ENCODE measurements around the gene PRPF4.
A peak's percentile ranks its signal among the peaks of the same experiment; 100 is the strongest.

PRPF4 gene

DNA sequence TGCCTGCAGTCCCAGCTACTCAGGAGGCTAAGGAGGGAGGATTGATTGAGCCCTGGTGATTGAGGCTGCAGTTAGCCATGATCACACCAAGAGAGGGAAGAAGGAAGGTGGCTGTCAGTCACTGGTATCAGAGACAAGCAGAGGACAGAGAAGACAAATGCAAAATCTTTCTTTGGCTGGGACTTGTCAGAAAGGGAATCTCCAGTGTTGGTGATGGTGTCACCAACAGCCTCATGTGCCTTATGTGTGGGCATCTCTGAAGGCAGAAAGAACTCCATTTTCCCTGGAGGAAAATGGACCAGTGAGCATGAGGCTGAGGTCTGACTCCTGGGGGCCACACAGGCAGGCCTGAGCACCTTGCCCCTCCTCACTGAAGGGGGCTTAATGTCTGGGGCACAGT, 39.8 kb downstream of the PRPF4 start:
- DNase-seq, result no peak

DNA sequence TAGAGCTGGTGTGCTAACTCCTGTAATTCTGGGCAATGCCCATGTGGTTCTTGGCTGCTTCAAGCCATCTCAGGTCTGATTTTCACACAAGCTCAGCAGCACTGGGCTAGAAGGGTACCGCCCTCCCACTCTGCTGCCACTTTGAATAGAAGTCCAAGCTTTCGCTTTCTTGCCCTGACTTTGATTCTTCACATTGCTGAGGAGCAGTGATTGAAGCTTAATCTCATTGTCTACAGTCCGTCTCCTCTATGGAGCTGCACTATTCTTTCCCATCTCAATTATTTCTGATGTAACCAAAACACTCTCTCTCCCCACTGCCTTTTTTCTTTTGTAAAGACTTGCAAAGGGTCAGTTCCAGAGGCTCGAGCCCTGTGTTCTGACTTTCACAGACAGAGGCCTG, 40.6 kb downstream of the PRPF4 start:
- no peak for DNase-seq

DNA sequence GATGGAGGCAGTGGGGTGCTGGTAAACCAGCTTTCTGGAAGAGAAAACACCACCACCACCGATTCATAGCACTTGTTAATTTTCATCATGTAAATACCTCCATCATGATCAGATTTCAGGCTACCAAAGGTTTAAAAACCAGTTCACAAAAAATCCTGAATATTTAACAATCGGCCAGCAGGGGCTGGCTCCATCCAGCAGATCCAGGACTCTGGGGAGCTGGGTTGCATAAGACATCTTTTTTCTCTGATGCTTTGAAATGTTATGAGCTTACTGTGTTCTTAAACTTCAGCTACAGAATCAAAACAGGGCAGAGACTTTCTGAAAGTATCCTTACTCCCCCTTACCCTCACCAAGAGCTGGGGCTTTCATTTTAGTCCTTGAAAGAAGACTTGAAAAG, 42.3 kb downstream of the PRPF4 start:
- no peak for DNase-seq

DNA sequence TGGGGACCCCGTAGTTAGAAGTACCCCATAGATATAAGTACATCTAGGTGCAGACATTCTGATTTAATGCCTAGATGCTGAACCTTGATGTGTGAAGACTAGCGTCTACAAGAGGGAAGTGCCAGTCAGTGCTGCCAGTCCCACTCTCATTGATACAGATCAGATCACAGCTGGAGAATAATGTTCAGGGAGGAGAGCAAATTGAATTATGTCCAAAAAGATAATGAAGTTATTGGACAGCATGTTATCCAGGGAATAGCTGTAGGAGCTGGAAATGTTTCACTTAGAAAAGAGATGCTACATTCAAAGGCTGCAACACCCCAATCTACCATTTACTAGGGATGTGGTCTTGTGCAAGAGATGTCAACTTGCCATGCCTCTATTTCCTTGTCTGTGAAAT, 43.6 kb downstream of the PRPF4 start:
- no peak for DNase-seq

DNA sequence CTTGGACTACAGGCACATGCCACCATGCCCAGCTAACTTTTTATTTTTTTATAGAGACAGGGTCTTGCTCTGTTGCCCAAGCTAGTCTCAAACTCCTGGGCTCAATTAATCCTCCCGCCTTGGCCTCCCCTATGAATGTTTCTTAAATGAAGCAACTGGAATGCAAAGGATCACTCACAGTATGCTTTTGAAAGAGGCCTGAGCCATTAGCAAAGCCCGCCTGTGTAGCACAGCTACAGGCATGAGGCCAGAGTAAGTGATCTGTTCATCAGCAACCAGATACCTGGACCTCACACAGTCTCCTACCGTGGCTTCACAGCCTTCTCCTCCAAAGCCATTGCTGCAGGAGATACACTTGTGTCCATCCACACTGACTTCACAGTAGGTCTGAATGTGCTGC, 44.6 kb downstream of the PRPF4 start:
- DNase-seq, result no peak

DNA sequence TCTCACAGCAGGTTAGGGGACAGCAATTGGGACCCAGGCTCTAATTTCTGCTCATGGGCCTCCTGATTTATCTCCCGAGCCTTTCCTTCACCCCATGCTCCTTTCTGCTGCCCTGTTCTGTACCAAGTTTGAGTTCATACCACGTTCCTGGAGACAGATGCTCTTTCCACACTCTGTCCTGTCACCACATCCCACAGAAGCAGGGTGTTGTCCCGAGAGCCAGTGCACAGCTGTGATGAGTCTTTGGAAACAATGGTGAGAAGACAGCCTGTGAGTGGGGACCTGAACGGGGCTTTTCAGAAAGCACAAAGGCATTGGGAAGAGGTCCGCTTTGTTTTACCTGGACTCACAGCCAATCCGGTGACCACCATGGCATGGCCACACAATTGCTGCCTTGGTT, 47.2 kb downstream of the PRPF4 start:
- DNase-seq, result no peak

DNA sequence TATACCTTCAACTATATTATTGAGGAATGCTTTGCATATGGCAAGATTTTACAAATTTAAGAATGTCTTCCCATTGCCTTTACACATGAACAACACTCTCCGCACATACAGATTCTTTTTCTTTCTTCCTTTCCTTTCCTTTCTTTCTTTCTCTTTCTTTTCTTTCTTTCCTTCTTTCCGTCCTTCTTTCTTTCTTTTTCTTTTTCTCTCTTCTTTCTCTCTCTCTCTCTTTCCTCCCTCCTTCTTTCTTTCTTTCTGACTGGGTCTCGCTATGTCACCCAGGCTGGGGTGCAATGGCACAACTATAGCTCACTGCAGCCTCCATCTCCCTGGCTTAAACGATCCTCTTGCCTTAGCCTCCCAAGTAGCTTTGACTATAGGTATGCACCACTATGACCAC, 50.8 kb downstream of the PRPF4 start:
- no peak for DNase-seq

DNA sequence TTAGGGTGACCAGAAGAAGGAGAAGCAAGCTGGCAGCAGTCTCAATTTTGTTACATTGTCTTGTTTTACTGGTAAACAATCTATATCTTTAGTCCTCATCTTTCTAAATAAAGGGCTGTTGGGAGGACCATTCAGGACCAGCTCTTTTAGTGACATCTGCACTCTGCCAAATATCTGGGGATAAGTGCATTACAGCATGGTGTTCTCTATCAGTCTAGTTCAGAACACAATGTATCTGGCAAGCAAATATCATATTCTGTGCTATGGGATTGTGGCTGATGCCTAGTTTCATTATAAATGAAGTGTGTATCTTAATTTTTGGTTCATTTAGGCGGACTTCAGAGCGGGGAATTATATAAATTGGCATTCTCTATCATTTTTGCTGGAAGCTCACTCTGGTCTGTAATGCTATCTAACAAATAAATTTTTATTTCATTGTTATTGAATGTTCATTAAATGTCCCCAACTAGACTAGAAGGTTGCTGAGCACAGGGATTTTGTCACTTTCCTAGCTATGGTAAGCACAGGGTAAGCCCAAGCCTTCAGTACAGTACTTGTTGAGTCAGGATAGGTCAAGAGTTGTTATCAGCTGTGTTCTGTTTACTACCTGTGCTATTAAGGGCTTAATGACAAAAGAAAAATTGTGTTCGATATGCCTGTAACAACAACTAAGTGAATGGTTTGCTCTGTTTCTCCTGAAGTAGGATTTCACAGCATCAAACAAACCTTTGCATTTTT, 52.8 kb downstream of the PRPF4 start:
- no peak for DNase-seq

DNA sequence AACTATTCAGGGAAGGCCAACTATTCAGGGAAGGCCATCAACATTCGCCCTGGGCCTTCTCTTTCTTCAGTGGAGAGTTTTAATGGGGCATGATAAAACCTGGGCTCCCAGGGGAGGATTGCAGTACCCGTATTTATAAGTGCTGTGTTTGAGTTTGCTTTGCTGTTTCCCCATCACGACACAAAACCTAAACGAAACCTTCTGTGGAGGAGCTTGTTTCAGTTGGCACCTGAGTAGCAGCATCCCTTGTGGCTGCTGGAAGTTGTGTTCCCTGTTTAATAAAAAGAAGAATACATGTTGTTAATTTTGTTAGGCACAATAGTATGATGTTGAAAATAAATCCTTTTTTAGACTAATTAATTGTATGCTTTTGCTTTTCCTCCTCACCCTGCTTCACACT, 56.3 kb downstream of the PRPF4 start:
- no peak for DNase-seq

DNA sequence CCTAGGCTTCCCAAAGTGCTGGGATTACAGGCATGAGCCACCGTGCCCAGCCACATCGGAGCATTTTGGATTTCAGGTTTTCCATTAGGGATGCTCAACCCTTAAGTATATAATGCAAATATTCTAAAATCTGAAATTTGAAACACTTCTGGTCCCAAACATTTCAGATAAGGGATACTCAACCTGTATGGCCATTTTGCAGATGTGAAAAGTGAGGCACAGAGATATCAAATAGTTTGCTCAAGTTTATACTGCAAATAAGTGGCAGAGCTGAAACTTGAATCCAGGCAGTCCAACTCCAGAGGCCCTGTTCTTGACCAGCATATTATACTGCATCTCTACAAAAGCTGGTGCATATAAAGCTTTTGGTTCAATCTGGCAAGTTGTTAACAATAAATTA, 62.3 kb downstream of the PRPF4 start:
- no peak for DNase-seq

DNA sequence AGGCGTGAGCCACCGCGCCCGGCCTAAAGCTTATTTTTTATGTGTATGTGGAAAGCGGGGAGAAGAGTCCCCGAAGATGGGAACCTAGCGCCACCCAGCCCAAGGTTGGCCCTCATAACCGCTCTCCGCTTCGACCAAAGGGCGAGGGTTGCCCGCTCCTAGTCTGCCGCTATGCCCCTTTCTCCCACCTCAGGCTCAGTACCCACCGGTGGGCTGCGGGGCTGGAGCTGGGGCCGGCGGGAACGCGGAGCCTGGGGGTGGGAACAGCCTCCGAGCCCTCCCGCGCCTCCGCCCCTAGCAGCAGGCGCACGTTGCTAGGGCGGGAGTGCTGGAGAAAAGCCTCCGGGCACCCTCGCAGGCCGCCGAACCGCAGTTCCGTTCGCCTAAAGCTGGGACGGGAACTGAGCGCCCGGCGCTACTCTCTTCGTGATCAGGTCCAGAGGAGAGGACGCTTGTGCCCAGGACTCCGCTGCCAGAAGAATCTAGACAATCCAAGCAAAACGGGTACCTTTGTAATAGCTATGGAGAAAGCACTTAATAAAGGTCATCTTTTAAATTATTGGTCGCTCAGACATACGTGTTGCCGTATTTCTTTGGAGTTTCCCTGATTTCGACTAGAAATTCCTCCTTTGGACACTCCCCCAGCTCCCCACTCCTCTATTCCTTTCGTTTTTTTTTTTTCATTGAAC, 64.7 kb downstream of the PRPF4 start, which contains the start of gene WDR31:
Gene WDR31, minus strand, starts transcription at position 265 of the 689 bp plus-strand sequence. CDS start 8,253 bp downstream, outside the sequence.
- DNase-seq, result peak; percentile 75

DNA sequence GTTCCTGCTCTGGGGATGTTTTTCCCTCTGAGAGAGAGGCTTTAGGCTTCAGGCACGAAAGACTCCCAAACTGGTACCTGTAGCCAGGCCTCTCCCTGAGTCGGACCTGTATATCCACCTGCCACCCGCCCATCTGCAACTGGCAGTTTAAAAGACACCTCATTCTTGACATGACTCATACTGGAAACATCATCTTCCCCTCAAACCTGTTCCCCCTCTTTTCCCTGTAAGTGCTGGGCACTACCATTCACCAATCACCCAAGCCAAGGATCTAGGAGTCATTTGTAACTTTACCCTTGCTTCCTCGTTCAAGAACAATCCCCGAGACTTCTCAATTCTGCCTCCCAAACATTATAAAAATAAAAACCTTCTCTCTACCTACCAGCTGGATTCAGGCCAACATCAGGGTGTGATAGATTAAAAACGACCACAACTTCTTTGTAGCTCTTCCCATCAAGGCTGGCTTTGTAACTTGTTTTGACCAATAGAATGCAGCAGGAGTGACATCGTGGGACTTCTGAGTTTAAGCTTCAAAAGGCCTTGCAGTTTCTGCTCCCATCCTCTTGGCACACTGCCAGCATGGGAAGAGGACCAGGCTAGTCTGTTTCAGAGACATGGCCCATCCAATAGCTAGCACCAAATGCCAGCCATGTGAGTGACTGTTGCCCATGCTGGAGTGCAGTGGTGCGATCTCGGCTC, 66.4 kb downstream of the PRPF4 start:
- no peak for DNase-seq
